ENCODE measurements around the gene GUK1.

DNA sequence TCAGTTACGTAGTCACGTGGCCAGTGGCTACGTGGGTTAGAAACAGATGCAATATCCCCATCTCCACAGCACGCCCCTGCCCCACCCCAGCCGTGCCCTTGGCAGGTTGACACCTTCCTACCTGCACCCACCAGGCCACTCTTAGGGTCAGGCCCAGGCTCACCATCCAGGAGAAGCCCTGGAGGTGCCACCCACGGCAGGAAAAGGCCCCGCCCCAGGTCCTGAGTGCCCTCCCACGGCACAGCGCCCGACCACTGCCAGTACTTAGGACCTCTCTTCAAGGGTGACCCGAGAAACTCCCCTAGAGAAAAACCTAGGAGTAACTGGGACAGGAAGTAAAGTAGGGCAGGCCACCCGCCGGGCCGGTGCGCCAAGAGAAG, 38.5 kb upstream of the GUK1 start:
- TF ChIP-seq, protein P1, sequence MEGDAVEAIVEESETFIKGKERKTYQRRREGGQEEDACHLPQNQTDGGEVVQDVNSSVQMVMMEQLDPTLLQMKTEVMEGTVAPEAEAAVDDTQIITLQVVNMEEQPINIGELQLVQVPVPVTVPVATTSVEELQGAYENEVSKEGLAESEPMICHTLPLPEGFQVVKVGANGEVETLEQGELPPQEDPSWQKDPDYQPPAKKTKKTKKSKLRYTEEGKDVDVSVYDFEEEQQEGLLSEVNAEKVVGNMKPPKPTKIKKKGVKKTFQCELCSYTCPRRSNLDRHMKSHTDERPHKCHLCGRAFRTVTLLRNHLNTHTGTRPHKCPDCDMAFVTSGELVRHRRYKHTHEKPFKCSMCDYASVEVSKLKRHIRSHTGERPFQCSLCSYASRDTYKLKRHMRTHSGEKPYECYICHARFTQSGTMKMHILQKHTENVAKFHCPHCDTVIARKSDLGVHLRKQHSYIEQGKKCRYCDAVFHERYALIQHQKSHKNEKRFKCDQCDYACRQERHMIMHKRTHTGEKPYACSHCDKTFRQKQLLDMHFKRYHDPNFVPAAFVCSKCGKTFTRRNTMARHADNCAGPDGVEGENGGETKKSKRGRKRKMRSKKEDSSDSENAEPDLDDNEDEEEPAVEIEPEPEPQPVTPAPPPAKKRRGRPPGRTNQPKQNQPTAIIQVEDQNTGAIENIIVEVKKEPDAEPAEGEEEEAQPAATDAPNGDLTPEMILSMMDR (conservative IDR thresholded peaks at IDR 0.05; ENCODE audit: low read depth, low read length), result no peak
- TF ChIP-seq EZH2 (IDR thresholded peaks at IDR 0.05; ENCODE audit: low read length, unreplicated experiment) (no peak), EZH2phosphoT487 (IDR thresholded peaks at IDR 0.05; ENCODE audit: borderline replicate concordance, low read length) (no peak)

Data from PC-3 (cell line).